AG09309 (cell line): ENCODE results near the gene S100PBP.

Experiments used
- DNase-seq: peaks from one replicate; pipeline ENCODE4 v3.0.0-alpha.2; 2010; ENCODE audit warnings: low read depth
- H3K4me3 ChIP-seq: 2 replicates; pipeline ENCODE4 v1.5.1; 2011; ENCODE audit warnings: mild to moderate bottlenecking, low read depth, low read length, moderate library complexity; ENCODE audit not compliant: control insufficient read depth
- CTCF ChIP-seq: IDR thresholded peaks from 2 replicates; pipeline ENCODE4 v1.5.1; 2011; ENCODE audit warnings: mild to moderate bottlenecking, low read depth, low read length, inconsistent platforms; ENCODE audit not compliant: insufficient read depth, control insufficient read depth; ENCODE audit errors: missing control alignments

Gene S100PBP

GRCh38 chr1:32891630-32892029 is 74.2 kb downstream of the S100PBP start:
- TF ChIP-seq CTCF, result no peak
- no peak overlapping the region for H3K4me3 ChIP-seq
- no peak for DNase-seq

- no peak for DNase-seq
- peak overlapping the region; percentile 54 for H3K4me3 ChIP-seq
- peak; percentile 28 for TF ChIP-seq CTCF
These were observed 75.1 kb downstream of the S100PBP start for GRCh38 chr1:32892368-32893197.

GRCh38 chr1:32893198-32894018 is 76.0 kb downstream of the S100PBP start:
- peak overlapping the region; percentile 54 for H3K4me3 ChIP-seq
- peak; percentile 28 for TF ChIP-seq CTCF
- DNase-seq, result no peak

GRCh38 chr1:32894019-32894600 is 76.7 kb downstream of the S100PBP start:
- H3K4me3 ChIP-seq, result no peak overlapping the region
- no peak for TF ChIP-seq CTCF
- no peak for DNase-seq

GRCh38 chr1:32894681-32895080 is 77.2 kb downstream of the S100PBP start:
- DNase-seq, result no peak
- H3K4me3 ChIP-seq, result no peak overlapping the region
- no peak for TF ChIP-seq CTCF

- TF ChIP-seq CTCF, result no peak
- no peak for DNase-seq
These were observed 78.1 kb downstream of the S100PBP start for GRCh38 chr1:32895325-32896215.

More at GRCh38 chr1:32895325-32896215, 78.1 kb downstream of the S100PBP start:
- no peak overlapping the region for H3K4me3 ChIP-seq
